WTC11 (cell line): ENCODE results near the gene SLC22A31. TPM values are rescaled to one million over a fixed set of nuclear protein-coding genes. Genes with fewer than 3 reads are reported as not detected.

ENCODE experiments used
- ATAC-seq: fragments of 200-7000 bp; cut with Tn5 transposase; 2 replicates; pipeline ENCODE4 v1.10.0; 2021; ENCODE audit warnings: mild to moderate bottlenecking, moderate library complexity
- CTCF ChIA-PET: fragments of 300-600 bp; sonication (Branson Sonifier 250); formaldehyde crosslinking; loops from one replicate; lab custom pipeline; 2021; ENCODE audit warnings: antibody characterized with exemption; lab: Charles Lee
- POLR2A ChIA-PET: fragments of 350-600 bp; sonication (Branson Sonifier 250); formaldehyde crosslinking; loops from one replicate; lab custom pipeline; 2021; ENCODE audit warnings: antibody characterized with exemption; lab: Charles Lee
- DNase-seq: peaks from one replicate; pipeline ENCODE4 v3.0.0; 2021; ENCODE audit warnings: low spot score
- H3K27ac Mint-ChIP-seq: 2 replicates; pipeline ENCODE4 v1.8.0; 2021; ENCODE audit warnings: mixed read lengths
- H3K27me3 Mint-ChIP-seq: 2 replicates; pipeline ENCODE4 v1.8.0; 2021; ENCODE audit warnings: low read depth, mild to moderate bottlenecking, moderate library complexity, mixed read lengths
- H3K36me3 Mint-ChIP-seq: 2 replicates; pipeline ENCODE4 v1.8.0; 2021; ENCODE audit warnings: mixed read lengths
- H3K4me1 Mint-ChIP-seq: 2 replicates; pipeline ENCODE4 v1.8.0; 2022; ENCODE audit warnings: mixed read lengths
- H3K4me3 Mint-ChIP-seq: 2 replicates; pipeline ENCODE4 v1.8.0; 2021; ENCODE audit warnings: mild to moderate bottlenecking, moderate library complexity, mixed read lengths
- H3K9me3 Mint-ChIP-seq: 2 replicates; pipeline ENCODE4 v1.8.0; 2021; ENCODE audit warnings: mixed read lengths
- ESRRA ChIP-seq: sonication (generic); formaldehyde crosslinking; IDR thresholded peaks from 2 replicates; pipeline ENCODE4 v1.8.1; 2022; ENCODE audit warnings: mild to moderate bottlenecking, missing genetic modification reagents, borderline replicate concordance
- ETV6 ChIP-seq: sonication (generic); formaldehyde crosslinking; IDR thresholded peaks from 2 replicates; pipeline ENCODE4 v1.8.1; 2022; ENCODE audit warnings: mild to moderate bottlenecking, missing genetic modification reagents
- MXD4 ChIP-seq: fragments of 250-450 bp; sonication (Bioruptor Pico); IDR thresholded peaks from 2 replicates; pipeline ENCODE4 v1.8.0; 2021; ENCODE audit warnings: mild to moderate bottlenecking, moderate library complexity, borderline replicate concordance
- PREB ChIP-seq: sonication (generic); formaldehyde crosslinking; IDR thresholded peaks from 2 replicates; pipeline ENCODE4 v1.8.1; 2022; ENCODE audit warnings: mild to moderate bottlenecking, missing genetic modification reagents, moderate library complexity, borderline replicate concordance
- PRRX2 ChIP-seq: fragments of 250-450 bp; sonication (Bioruptor Pico); IDR thresholded peaks from 2 replicates; pipeline ENCODE4 v1.8.0; 2021; ENCODE audit warnings: mild to moderate bottlenecking
- RORB ChIP-seq: fragments of 250-450 bp; sonication (Bioruptor Pico); IDR thresholded peaks from 2 replicates; pipeline ENCODE4 v1.9.0; 2021; ENCODE audit warnings: mild to moderate bottlenecking
- SMAD4 ChIP-seq: sonication (generic); formaldehyde crosslinking; IDR thresholded peaks from 2 replicates; pipeline ENCODE4 v1.8.0; 2022; ENCODE audit warnings: mild to moderate bottlenecking, missing genetic modification reagents
- SP1 ChIP-seq: sonication (generic); formaldehyde crosslinking; conservative IDR thresholded peaks from 2 replicates; pipeline ENCODE4 v1.8.1; 2022; ENCODE audit warnings: missing genetic modification reagents
- ZBTB21 ChIP-seq: sonication (generic); formaldehyde crosslinking; IDR thresholded peaks from 2 replicates; pipeline ENCODE4 v1.8.1; 2023; ENCODE audit warnings: mild to moderate bottlenecking, missing genetic modification reagents, borderline replicate concordance
- ZNF219 ChIP-seq: sonication (generic); formaldehyde crosslinking; IDR thresholded peaks from 2 replicates; pipeline ENCODE4 v1.8.0; 2023; ENCODE audit warnings: missing genetic modification reagents, mild to moderate bottlenecking, borderline replicate concordance
- ZNF232 ChIP-seq: sonication (generic); formaldehyde crosslinking; IDR thresholded peaks from 2 replicates; pipeline ENCODE4 v1.8.0; 2022; ENCODE audit warnings: mild to moderate bottlenecking, missing genetic modification reagents
- ZNF425 ChIP-seq: fragments of 250-450 bp; sonication (Bioruptor Pico); conservative IDR thresholded peaks from 2 replicates; pipeline ENCODE4 v1.9.0; 2021; ENCODE audit warnings: mild to moderate bottlenecking
- total RNA-seq: library from RNA; stranded (reverse); gene quantifications from 3 replicates; pipeline ENCODE4 v1.2.3, GENCODE V29; 2021
- TF ChIP-seq, protein P1 (sequence below): sonication (generic); formaldehyde crosslinking; IDR thresholded peaks from 2 replicates; pipeline ENCODE4 v1.8.1; 2023; ENCODE audit warnings: mild to moderate bottlenecking, missing genetic modification reagents
- TF ChIP-seq, protein P2 (sequence below): sonication (generic); formaldehyde crosslinking; IDR thresholded peaks from 2 replicates; pipeline ENCODE4 v1.8.1; 2023; ENCODE audit warnings: mild to moderate bottlenecking, missing genetic modification reagents, moderate library complexity
- TF ChIP-seq, protein P3 (sequence below): sonication (generic); formaldehyde crosslinking; IDR thresholded peaks from 2 replicates; pipeline ENCODE4 v1.8.1; 2023; ENCODE audit warnings: mild to moderate bottlenecking, missing genetic modification reagents, moderate library complexity
- TF ChIP-seq, protein P4 (sequence below): sonication (generic); formaldehyde crosslinking; IDR thresholded peaks from 2 replicates; pipeline ENCODE4 v1.8.1; 2022; ENCODE audit warnings: low read depth, mild to moderate bottlenecking, moderate library complexity, missing genetic modification reagents, borderline replicate concordance
- TF ChIP-seq, protein P5 (sequence below): sonication (generic); formaldehyde crosslinking; IDR thresholded peaks from 2 replicates; pipeline ENCODE4 v1.8.1; 2022; ENCODE audit warnings: low read depth, missing genetic modification reagents, borderline replicate concordance

SLC22A31 gene
- total RNA-seq, 1 experiment from 2014 or later: 12.1 TPM

DNA sequence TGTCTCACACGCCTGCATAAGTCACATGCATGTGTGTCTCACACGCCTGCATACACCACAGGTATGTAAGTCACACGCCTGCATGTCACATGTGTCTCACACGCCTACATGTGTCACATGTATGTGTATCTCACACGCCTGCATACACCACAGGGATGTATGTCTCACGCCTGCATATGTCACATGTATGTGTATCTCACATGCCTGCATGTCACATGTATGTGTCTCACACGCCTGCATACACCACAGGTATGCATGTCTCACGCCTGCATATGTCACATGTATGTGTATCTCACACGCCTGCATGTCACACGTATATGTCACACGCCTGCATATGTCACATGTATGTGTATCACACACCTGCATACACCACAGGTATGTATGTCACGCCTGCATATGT, 42.6 kb downstream of the SLC22A31 start (continued):
- TF ChIP-seq, protein P1, sequence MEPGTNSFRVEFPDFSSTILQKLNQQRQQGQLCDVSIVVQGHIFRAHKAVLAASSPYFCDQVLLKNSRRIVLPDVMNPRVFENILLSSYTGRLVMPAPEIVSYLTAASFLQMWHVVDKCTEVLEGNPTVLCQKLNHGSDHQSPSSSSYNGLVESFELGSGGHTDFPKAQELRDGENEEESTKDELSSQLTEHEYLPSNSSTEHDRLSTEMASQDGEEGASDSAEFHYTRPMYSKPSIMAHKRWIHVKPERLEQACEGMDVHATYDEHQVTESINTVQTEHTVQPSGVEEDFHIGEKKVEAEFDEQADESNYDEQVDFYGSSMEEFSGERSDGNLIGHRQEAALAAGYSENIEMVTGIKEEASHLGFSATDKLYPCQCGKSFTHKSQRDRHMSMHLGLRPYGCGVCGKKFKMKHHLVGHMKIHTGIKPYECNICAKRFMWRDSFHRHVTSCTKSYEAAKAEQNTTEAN (CRISPR knock-in tag): no peak
- no peak for TF ChIP-seq SMAD4 (CRISPR knock-in tag)
- TF ChIP-seq ETV6 (CRISPR knock-in tag): no peak
- TF ChIP-seq, protein P2, sequence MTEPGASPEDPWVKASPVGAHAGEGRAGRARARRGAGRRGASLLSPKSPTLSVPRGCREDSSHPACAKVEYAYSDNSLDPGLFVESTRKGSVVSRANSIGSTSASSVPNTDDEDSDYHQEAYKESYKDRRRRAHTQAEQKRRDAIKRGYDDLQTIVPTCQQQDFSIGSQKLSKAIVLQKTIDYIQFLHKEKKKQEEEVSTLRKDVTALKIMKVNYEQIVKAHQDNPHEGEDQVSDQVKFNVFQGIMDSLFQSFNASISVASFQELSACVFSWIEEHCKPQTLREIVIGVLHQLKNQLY: no peak
- TF ChIP-seq, all 79 proteins: peak for 0

GRCh38 chr16:89156740-89157645, 43.3 kb downstream of the SLC22A31 start:
- peaks cover 6% of the 10 kb centered on the region; the same call in 1 of the 2 replicates for H3K36me3 Mint-ChIP-seq
- POLR2A ChIA-PET: no interaction called here
- ATAC-seq (no peak), DNase-seq (no peak)
- peaks cover 17% of the 10 kb centered on the region for H3K9me3 Mint-ChIP-seq
- H3K27me3 Mint-ChIP-seq: peaks cover 8% of the 10 kb centered on the region
- H3K27ac Mint-ChIP-seq: no peak overlapping the region
- TF ChIP-seq, protein P3, sequence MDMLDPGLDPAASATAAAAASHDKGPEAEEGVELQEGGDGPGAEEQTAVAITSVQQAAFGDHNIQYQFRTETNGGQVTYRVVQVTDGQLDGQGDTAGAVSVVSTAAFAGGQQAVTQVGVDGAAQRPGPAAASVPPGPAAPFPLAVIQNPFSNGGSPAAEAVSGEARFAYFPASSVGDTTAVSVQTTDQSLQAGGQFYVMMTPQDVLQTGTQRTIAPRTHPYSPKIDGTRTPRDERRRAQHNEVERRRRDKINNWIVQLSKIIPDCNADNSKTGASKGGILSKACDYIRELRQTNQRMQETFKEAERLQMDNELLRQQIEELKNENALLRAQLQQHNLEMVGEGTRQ (CRISPR knock-in tag): no peak
- no peak for TF ChIP-seq PRRX2 (CRISPR knock-in tag)
- no peak for TF ChIP-seq ZNF232 (CRISPR knock-in tag)
- no peak for TF ChIP-seq SP1 (CRISPR knock-in tag)
- TF ChIP-seq ZNF219 (CRISPR knock-in tag): no peak
- TF ChIP-seq ZNF425 (CRISPR knock-in tag): no peak
- TF ChIP-seq RORB (CRISPR knock-in tag): no peak
- no peak for TF ChIP-seq ETV6 (CRISPR knock-in tag)
- no peaks in the 10 kb centered on the region for H3K4me1 Mint-ChIP-seq
- CTCF ChIA-PET: interaction anchor here (2.3 kb wide), 1 partner anchor 10 kb away, joined by 13 read pairs; no protein-coding TSS in a partner anchor
- no peak overlapping the region for H3K4me3 Mint-ChIP-seq

- no peak for ATAC-seq
- CTCF ChIA-PET: interaction anchor here (2.3 kb wide), 1 partner anchor 11 kb away, joined by 13 read pairs; no protein-coding TSS in a partner anchor
- Mint-ChIP-seq H3K27ac (no peak overlapping the region), H3K27me3 (peaks cover 5% of the 10 kb centered on the region), H3K9me3 (peaks cover 17% of the 10 kb centered on the region), H3K36me3 (peaks cover 13% of the 10 kb centered on the region), H3K4me1 (no peaks in the 10 kb centered on the region), H3K4me3 (no peak overlapping the region)
- POLR2A ChIA-PET: no interaction called here
- DNase-seq: no peak
- TF ChIP-seq ZBTB21 (CRISPR knock-in tag) (no peak), MXD4 (CRISPR knock-in tag) (no peak), ESRRA (no peak), PREB (CRISPR knock-in tag) (no peak)
- TF ChIP-seq, protein P4, sequence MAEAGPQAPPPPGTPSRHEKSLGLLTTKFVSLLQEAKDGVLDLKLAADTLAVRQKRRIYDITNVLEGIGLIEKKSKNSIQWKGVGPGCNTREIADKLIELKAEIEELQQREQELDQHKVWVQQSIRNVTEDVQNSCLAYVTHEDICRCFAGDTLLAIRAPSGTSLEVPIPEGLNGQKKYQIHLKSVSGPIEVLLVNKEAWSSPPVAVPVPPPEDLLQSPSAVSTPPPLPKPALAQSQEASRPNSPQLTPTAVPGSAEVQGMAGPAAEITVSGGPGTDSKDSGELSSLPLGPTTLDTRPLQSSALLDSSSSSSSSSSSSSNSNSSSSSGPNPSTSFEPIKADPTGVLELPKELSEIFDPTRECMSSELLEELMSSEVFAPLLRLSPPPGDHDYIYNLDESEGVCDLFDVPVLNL (CRISPR knock-in tag): no peak
- TF ChIP-seq, protein P5, sequence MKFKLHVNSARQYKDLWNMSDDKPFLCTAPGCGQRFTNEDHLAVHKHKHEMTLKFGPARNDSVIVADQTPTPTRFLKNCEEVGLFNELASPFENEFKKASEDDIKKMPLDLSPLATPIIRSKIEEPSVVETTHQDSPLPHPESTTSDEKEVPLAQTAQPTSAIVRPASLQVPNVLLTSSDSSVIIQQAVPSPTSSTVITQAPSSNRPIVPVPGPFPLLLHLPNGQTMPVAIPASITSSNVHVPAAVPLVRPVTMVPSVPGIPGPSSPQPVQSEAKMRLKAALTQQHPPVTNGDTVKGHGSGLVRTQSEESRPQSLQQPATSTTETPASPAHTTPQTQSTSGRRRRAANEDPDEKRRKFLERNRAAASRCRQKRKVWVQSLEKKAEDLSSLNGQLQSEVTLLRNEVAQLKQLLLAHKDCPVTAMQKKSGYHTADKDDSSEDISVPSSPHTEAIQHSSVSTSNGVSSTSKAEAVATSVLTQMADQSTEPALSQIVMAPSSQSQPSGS: no peak
Observed at GRCh38 chr16:89155851-89156739, 44.2 kb downstream of the SLC22A31 start.
